Measurements from ENCODE around the gene LACTBL1.

DNA sequence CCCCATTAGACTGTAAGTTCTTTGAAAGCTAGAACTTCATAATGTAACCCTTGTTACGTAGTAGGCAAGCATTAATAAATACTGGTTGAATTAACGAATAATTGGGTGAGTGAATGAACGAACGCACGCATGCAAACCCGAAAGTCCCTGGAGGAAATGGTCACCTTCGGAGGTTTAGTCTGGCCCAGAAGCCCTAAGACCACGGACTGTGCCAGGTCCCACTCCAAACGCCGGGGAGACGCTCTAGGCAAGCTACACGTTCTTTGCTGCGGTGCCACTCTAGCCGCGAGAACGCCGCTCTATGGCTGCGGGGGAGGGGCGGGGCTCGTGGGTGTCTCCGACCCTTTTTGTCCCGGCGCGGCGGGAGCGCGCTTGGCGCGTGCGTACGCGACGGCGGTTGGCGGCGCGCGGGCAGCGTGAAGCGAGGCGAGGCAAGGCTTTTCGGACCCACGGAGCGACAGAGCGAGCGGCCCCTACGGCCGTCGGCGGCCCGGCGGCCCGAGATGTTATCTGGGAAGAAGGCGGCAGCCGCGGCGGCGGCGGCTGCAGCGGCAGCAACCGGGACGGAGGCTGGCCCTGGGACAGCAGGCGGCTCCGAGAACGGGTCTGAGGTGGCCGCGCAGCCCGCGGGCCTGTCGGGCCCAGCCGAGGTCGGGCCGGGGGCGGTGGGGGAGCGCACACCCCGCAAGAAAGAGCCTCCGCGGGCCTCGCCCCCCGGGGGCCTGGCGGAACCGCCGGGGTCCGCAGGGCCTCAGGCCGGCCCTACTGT lies 46.6 kb upstream of the LACTBL1 start, which contains the start of gene KDM1A:
- TF ChIP-seq CTCF (conservative IDR thresholded peaks at IDR 0.05 in 1 of 2, IDR thresholded peaks at IDR 0.05 in 1 of 2; ENCODE audit: low read depth in 1 of 2, low read length in 2 of 2) (no peak), EZH2 (IDR thresholded peaks at IDR 0.05; ENCODE audit: low read length, missing control alignments) (no peak)
